NT2/D1 (cell line): Measurements from ENCODE around the gene PSG7.
"Not testable (repeated sequence)": the region's sequence is repeated elsewhere in the genome, so short reads cannot be mapped to it uniquely, and the experiment has no call there.

Experiments
- SUZ12 ChIP-seq: IDR thresholded peaks from 2 replicates; pipeline ENCODE4 v1.6.1; 2011; ENCODE audit not compliant: insufficient read length, insufficient read depth; ENCODE audit errors: extremely low read depth
- YY1 ChIP-seq: IDR thresholded peaks from 2 replicates; pipeline ENCODE4 v1.6.1; 2011; ENCODE audit not compliant: insufficient read length, insufficient read depth
- ZNF274 ChIP-seq: IDR thresholded peaks from 2 replicates; pipeline ENCODE4 v1.6.1; 2011; ENCODE audit warnings: mild to moderate bottlenecking, low read depth, low read length

GRCh38 chr19:42887876-42888445, 49.0 kb downstream of the PSG7 start:
- TF ChIP-seq YY1, ZNF274, SUZ12: not testable (repeated sequence)
